CD14-positive monocyte (primary cell): Measurements from ENCODE around the gene ZNF497. TPM values are rescaled to one million over a fixed set of nuclear protein-coding genes. Genes with fewer than 3 reads are reported as not detected.
A peak's percentile ranks its signal among the peaks of the same experiment; 100 is the strongest.

Source experiments
- DNase-seq, 3 donors: peaks; one replicate each; pipeline ENCODE4 v3.0.0-alpha.2; 2011 to 2022
- H2AFZ ChIP-seq: 2 replicates; pipeline ENCODE4 v1.6.0; 2012; ENCODE audit warnings: mild to moderate bottlenecking, low read depth, low read length, inconsistent platforms; ENCODE audit not compliant: insufficient read depth, poor library complexity, severe bottlenecking
- H3K27ac ChIP-seq, 2 donors: 1 replicate in 1 of 2; 2 replicates in 1 of 2; pipeline ENCODE4 v1.5.1; 2012 to 2013; ENCODE audit warnings: low read length in 2 of 2, control low read depth in 1 of 2, inconsistent platforms in 1 of 2, low read depth in 1 of 2, mild to moderate bottlenecking in 1 of 2
- H3K27me3 ChIP-seq, 2 donors: one replicate each; pipeline versions ENCODE4 v1.6.0 to v1.6.1; 2011 to 2013; ENCODE audit warnings: low read length in 2 of 2; ENCODE audit not compliant: control insufficient read depth in 2 of 2, insufficient read depth in 2 of 2
- H3K36me3 ChIP-seq, 2 donors: replicated peaks in 1 of 2; 1 replicate in 1 of 2; 2 replicates in 1 of 2; pipeline versions ENCODE4 v1.5.1 to v1.6.1; 2012 to 2013; ENCODE audit warnings: low read length in 2 of 2, control low read depth in 1 of 2, inconsistent platforms in 1 of 2, mild to moderate bottlenecking in 1 of 2; ENCODE audit not compliant: insufficient read depth in 2 of 2, control insufficient read depth in 1 of 2
- H3K4me1 ChIP-seq, 2 donors: 1 replicate in 1 of 2; 2 replicates in 1 of 2; pipeline versions ENCODE4 v1.5.1 to v1.6.1; 2012 to 2013; ENCODE audit warnings: low read length in 2 of 2, control low read depth in 1 of 2, inconsistent platforms in 1 of 2, mild to moderate bottlenecking in 1 of 2, moderate library complexity in 1 of 2; ENCODE audit not compliant: insufficient read depth in 2 of 2, control insufficient read depth in 1 of 2
- H3K4me2 ChIP-seq: replicated peaks from 2 replicates; pipeline ENCODE3; 2012; ENCODE audit warnings: low read length, moderate library complexity, mild to moderate bottlenecking; ENCODE audit not compliant: poor library complexity, severe bottlenecking; ENCODE audit errors: extremely low read depth
- H3K4me3 ChIP-seq, 3 experiments: fragments of 200-600 bp in 1 of 3; sonication (generic) in 1 of 3; replicated peaks in 1 of 3; 1 replicate in 2 of 3; 2 replicates in 1 of 3; pipeline ENCODE4 v1.5.1; 2011 to 2013; ENCODE audit warnings: low read length in 3 of 3, mild to moderate bottlenecking in 3 of 3, control low read depth in 2 of 3, low read depth in 2 of 3, inconsistent platforms in 1 of 3, moderate library complexity in 1 of 3
- H3K79me2 ChIP-seq: 2 replicates; pipeline ENCODE4 v1.6.0; 2012; ENCODE audit warnings: mild to moderate bottlenecking, control low read depth, inconsistent platforms, low read length, moderate library complexity; ENCODE audit not compliant: insufficient read depth
- H3K9ac ChIP-seq: 2 replicates; pipeline ENCODE4 v1.6.0; 2017; ENCODE audit warnings: low read length, mild to moderate bottlenecking; ENCODE audit not compliant: insufficient read depth, poor library complexity, severe bottlenecking
- H3K9me3 ChIP-seq, 2 donors: replicated peaks in 1 of 2; 1 replicate in 1 of 2; 2 replicates in 1 of 2; pipeline versions ENCODE4 v1.5.1 to v1.6.1; 2012 to 2013; ENCODE audit warnings: low read length in 2 of 2, control low read depth in 1 of 2; ENCODE audit not compliant: control insufficient read depth in 1 of 2, insufficient read depth in 1 of 2
- H4K20me1 ChIP-seq: 2 replicates; pipeline ENCODE4 v1.6.0; 2012; ENCODE audit warnings: mild to moderate bottlenecking, low read length, control low read depth, moderate library complexity; ENCODE audit not compliant: insufficient read depth
- H3K27ac Mint-ChIP-seq, 7 donors: one replicate each; pipeline ENCODE4 v1.8.0; 2020; ENCODE audit warnings: mild to moderate bottlenecking in 7 of 7, mixed read lengths in 7 of 7, moderate library complexity in 6 of 7, inconsistent platforms in 2 of 7
- H3K27me3 Mint-ChIP-seq, 3 donors: one replicate each; pipeline ENCODE4 v1.8.0; 2021 to 2022; ENCODE audit warnings: low read depth in 3 of 3, mild to moderate bottlenecking in 3 of 3, mixed read lengths in 3 of 3, moderate library complexity in 3 of 3, inconsistent platforms in 1 of 3
- H3K36me3 Mint-ChIP-seq, 2 donors: one replicate each; pipeline ENCODE4 v1.8.0; 2020; ENCODE audit warnings: mixed read lengths in 2 of 2, inconsistent platforms in 1 of 2, mild to moderate bottlenecking in 1 of 2
- H3K4me1 Mint-ChIP-seq: one replicate; pipeline ENCODE4 v1.8.0; 2020; ENCODE audit warnings: mild to moderate bottlenecking, mixed read lengths
- H3K4me3 Mint-ChIP-seq, 2 donors: one replicate each; pipeline ENCODE4 v1.8.0; 2020; ENCODE audit warnings: mild to moderate bottlenecking in 2 of 2, mixed read lengths in 2 of 2, moderate library complexity in 1 of 2
- H3K9me3 Mint-ChIP-seq, 7 donors: one replicate each; pipeline ENCODE4 v1.8.0; 2020 to 2022; ENCODE audit warnings: mixed read lengths in 7 of 7, mild to moderate bottlenecking in 6 of 7, moderate library complexity in 6 of 7, inconsistent platforms in 2 of 7
- CTCF ChIP-seq: fragments of 200-600 bp; IDR thresholded peaks from one replicate; pipeline ENCODE4 v1.8.0; 2022; ENCODE audit warnings: antibody characterized with exemption, mild to moderate bottlenecking
- WGBS: methylation state at CpG from one replicate; pipeline ENCODE4 v1.1.5; 2013; ENCODE audit warnings: missing lambda C conversion rate; ENCODE audit not compliant: insufficient coverage; 5-methylcytosine and 5-hydroxymethylcytosine counted together
- intact Hi-C, 2 donors: fragments of 100-400 bp; cut with micrococcal nuclease; formaldehyde crosslinking; loops; one replicate each; pipeline versions ENCODE4 v1.15.0 to v1.15.1; 2023
- polyA minus RNA-seq: library from RNA; depleted of rRNA, polyadenylated mRNA; stranded (reverse); fragments of >200 nt; gene quantifications from 2 replicates; pipeline ENCODE4 v1.2.3, GENCODE V29; 2012
- polyA plus RNA-seq, 3 donors: library from polyadenylated mRNA; depleted of rRNA in 1 of 3; unstranded in 2 of 3; stranded (reverse) in 1 of 3; fragments of 300-500 nt in 2 of 3; fragments of >200 nt in 1 of 3; fragmentation: Illumina TruSeq in 2 of 3; gene quantifications; 1 replicate in 2 of 3; 2 replicates in 1 of 3; pipeline ENCODE4 v1.2.3, GENCODE V29; 2012 to 2021
- total RNA-seq, 12 experiments: library from RNA in 1 of 12; stranded (reverse) in 1 of 12; fragments of 120-200 nt in 1 of 12; gene quantifications; one replicate each; pipeline ENCODE4 v1.2.4 and lab custom pipeline; 2013 to 2026; ENCODE audit warnings: mixed read lengths in 6 of 12, inconsistent platforms in 1 of 12

ZNF497 gene
- 0.31 TPM for total RNA-seq (2013)
- polyA plus RNA-seq (under 1 TPM; 0.28 to 0.60 (median 0.41) TPM), polyA minus RNA-seq (0.83 and 1.3 TPM in 2 replicates), total RNA-seq (lab: John Stamatoyannopoulos, UW) (0 to 0.70 (median 0.13) reads per million in 11 experiments)

- TF ChIP-seq CTCF, result no peak
- Mint-ChIP-seq H3K27me3 (peaks cover 2 to 16% (median 7%) of the 10 kb centered on the region in 3 donors), H3K36me3 (no peaks in the 10 kb centered on the region)
Observed at GRCh38 chr19:58362272-58362994, at the start of gene ZNF497. Gene ZNF497, minus strand, starts transcription at chr19:58362751. Its CDS starts 5,116 bp downstream, at chr19:58357635.

GRCh38 chr19:58409010-58409790 lies 46.6 kb upstream of the ZNF497 start:
- H3K9me3 ChIP-seq, result no peaks in the 10 kb centered on the region
- DNase-seq, result no peak
- H3K36me3 Mint-ChIP-seq, result peaks cover 0 to 3% of the 10 kb centered on the region in 2 donors
- no peak for TF ChIP-seq CTCF
- peak overlapping the region; percentile 99 for H2AFZ ChIP-seq
- no peaks in the 10 kb centered on the region for H4K20me1 ChIP-seq
- H3K27me3 ChIP-seq, result no peaks in the 10 kb centered on the region
- peaks cover 16 to 22% of the 10 kb centered on the region in 2 donors for H3K4me1 ChIP-seq
- no peaks in the 10 kb centered on the region for H3K36me3 ChIP-seq
- H3K4me3 Mint-ChIP-seq, result peak overlapping the region; percentile 84 to 92
- peak overlapping the region; percentile 75 for H3K9ac ChIP-seq
- peak overlapping the region; percentile 97 for H3K4me2 ChIP-seq
- peaks cover 0 to 10% (median 5%) of the 10 kb centered on the region in 7 donors for H3K9me3 Mint-ChIP-seq
- peak overlapping the region; percentile 3 to 85 for H3K27ac ChIP-seq
- H3K27ac Mint-ChIP-seq, result peak overlapping the region in 6 of 7 donors; percentile 20 to 89 (median 58)
- peaks cover 26% of the 10 kb centered on the region for H3K4me1 Mint-ChIP-seq
- peaks cover 0 to 5% (median 5%) of the 10 kb centered on the region in 3 donors for H3K27me3 Mint-ChIP-seq
- 2% methylated on average over 33 of the region's 34 CpGs for WGBS
- intact Hi-C loops, result loop anchor here in 1 of 2 donors (5.0 kb wide), 1 partner anchor 82 kb away; the partner anchor contains the start of gene ZSCAN22
- H3K79me2 ChIP-seq, result peaks cover 3% of the 10 kb centered on the region
- peak overlapping the region; percentile 61 to 96 (median 72) for H3K4me3 ChIP-seq

More at GRCh38 chr19:58362272-58362994, at the start of gene ZNF497:
- Mint-ChIP-seq H3K27ac (peak within 1 kb of the TSS; percentile 88 to 95 (median 95)), H3K9me3 (peaks cover 0 to 4% (median 0%) of the 10 kb centered on the region in 7 donors), H3K4me1 (peaks cover 22% of the 10 kb centered on the region), H3K4me3 (peak within 1 kb of the TSS; percentile 95 to 100)
- Histone ChIP-seq H3K9ac (peak within 1 kb of the TSS; percentile 74), H3K36me3 (no peaks in the 10 kb centered on the region), H3K27me3 (peaks cover 0 to 5% of the 10 kb centered on the region in 2 donors), H3K4me3 (peak within 1 kb of the TSS; percentile 46 to 82 (median 64)), H2AFZ (peak within 1 kb of the TSS; percentile 93), H3K4me2 (peak within 1 kb of the TSS; percentile 85), H3K4me1 (peaks cover 26 to 36% of the 10 kb centered on the region in 2 donors), H4K20me1 (no peaks in the 10 kb centered on the region), H3K27ac (peak within 1 kb of the TSS; percentile 72 to 85), H3K9me3 (peaks cover 0 to 2% of the 10 kb centered on the region in 2 donors), H3K79me2 (no peaks in the 10 kb centered on the region)
- DNase-seq, result peak; percentile 93 to 96 (median 94)
- intact Hi-C loops, result no loop called here
- under 1% methylated on average over 74 of the region's 74 CpGs for WGBS
